H54 (cell line): ENCODE results near the gene RALGAPB.
"Not testable (repeated sequence)": the region's sequence is repeated elsewhere in the genome, so short reads cannot be mapped to it uniquely, and the experiment has no call there.

ENCODE experiments used
- DNase-seq: peaks from one replicate; pipeline ENCODE4 v3.0.0; 2011; ENCODE audit warnings: low spot score, mixed read lengths; ENCODE audit not compliant: insufficient read length
- FAIRE-seq: peaks from 3 replicates; lab custom pipeline; 2011; peaks lifted over from hg19 to GRCh38; lab: Jason Lieb, UNC
- POLR2A ChIP-seq: IDR thresholded peaks from 2 replicates; pipeline ENCODE4 v1.6.1; 2011; ENCODE audit warnings: low read depth, mild to moderate bottlenecking, low read length

The RALGAPB gene

GRCh38 chr20:38581830-38582358 lies 109.3 kb downstream of the RALGAPB start:
- no peak for TF ChIP-seq POLR2A
- DNase-seq (no peak), FAIRE-seq (no peak)

DNA sequence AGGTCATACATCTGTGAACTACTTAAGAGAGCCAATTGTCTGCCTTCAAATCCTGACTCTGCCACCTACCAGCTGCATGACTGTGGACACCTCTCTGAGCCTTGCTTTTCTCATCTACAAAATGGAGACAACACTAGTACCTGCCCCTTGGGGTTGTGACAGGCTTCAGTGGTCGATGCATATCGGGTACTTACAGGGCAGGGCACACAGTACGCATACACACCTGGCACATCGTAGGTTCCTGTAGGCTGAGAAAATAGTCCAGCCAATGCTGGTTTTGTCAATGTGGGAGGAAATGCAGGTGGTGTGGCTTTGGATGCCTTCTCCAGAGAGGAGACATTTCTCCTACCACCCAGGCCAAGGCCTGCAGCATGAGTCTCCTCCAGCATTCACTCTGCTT lies 110.7 kb downstream of the RALGAPB start:
- TF ChIP-seq POLR2A = no peak
- no peak for FAIRE-seq
- no peak for DNase-seq

- no peak for DNase-seq
- no peak for TF ChIP-seq POLR2A
- FAIRE-seq = no peak
Measured at GRCh38 chr20:38584099-38584763, 111.6 kb downstream of the RALGAPB start.

GRCh38 chr20:38585404-38586180 lies 112.9 kb downstream of the RALGAPB start:
- DNase-seq (no peak), FAIRE-seq (no peak)
- TF ChIP-seq POLR2A = no peak

GRCh38 chr20:38586181-38586525 lies 113.5 kb downstream of the RALGAPB start:
- DNase-seq (no peak), FAIRE-seq (no peak)

GRCh38 chr20:38588303-38588702 lies 115.7 kb downstream of the RALGAPB start:
- DNase-seq = no peak
- no peak for FAIRE-seq
- TF ChIP-seq POLR2A = no peak

More at GRCh38 chr20:38586181-38586525, 113.5 kb downstream of the RALGAPB start:
- no peak for TF ChIP-seq POLR2A

GRCh38 chr20:38589351-38589750 lies 116.7 kb downstream of the RALGAPB start:
- FAIRE-seq (no peak), DNase-seq (no peak)
- TF ChIP-seq POLR2A = no peak

DNA sequence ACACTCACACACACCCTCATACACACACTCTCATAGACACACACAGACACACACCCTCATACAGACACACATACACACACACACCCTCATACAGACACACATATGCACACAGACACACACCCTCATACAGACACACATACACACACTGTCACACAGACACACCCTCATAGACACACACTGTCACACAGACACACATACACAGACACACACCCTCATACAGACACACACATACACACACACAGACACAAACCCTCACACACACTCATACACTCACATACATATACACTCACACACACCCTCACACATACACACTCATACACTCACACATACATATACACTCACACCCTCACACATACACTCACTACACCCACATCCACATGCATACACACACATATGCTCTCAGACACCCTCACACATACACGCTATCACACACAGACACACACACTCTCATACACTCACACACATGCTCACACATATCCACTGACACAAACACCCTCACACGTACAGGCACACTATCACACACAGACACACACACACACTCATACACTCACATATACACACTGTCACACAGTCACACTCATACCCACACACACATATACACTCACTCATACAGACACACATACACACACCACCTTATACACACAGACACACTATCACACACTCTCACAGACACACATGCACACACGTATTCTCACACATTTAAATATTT lies 117.5 kb downstream of the RALGAPB start:
- TF ChIP-seq POLR2A = no peak
- FAIRE-seq (no peak), DNase-seq (no peak)

DNA sequence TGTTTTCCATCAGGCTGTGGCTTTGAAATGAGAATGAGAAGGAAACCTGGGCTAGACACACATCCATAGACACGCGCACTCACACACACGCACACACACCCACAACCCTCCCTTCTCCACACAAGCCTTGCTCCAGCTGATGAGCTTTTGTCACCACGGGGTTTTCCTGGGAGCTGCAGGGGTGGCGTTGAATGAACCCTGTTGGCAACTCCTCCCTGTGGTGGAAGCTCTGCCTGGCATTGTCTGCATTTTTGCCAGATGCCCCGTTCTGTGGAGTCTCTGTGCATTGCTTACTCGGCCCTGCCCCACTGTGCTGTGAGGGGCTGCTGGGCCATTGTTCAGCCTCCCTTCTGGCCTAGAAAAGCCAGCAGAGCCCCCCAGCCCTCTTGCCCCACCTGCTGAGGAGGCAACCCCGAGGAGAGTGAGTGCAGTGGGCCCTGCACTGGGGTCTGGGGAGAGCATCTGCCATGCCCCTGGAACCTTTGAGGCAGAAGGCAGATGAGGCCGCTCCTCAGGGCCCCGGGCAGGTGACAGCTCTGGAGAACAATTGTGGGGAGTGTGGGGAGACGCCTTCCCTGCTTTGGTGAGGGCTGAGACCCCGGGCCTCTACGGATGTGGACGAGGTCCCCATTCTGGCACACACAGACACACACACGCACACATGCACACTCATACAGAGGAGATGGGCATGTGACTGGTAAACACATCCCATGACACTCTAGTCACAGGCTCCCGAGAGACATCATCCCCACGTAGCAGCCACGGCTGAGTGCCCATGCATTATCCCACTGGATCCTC lies 118.2 kb downstream of the RALGAPB start:
- DNase-seq = no peak
- TF ChIP-seq POLR2A = no peak
- FAIRE-seq = no peak

- FAIRE-seq = no peak
Measured at GRCh38 chr20:38591474-38592410, 119.1 kb downstream of the RALGAPB start.

GRCh38 chr20:38592411-38592790 lies 119.8 kb downstream of the RALGAPB start:
- DNase-seq = not testable (repeated sequence)

More at GRCh38 chr20:38591474-38592410, 119.1 kb downstream of the RALGAPB start:
- TF ChIP-seq POLR2A = no peak
- no peak for DNase-seq

GRCh38 chr20:38594281-38594680 lies 121.6 kb downstream of the RALGAPB start:
- not testable (repeated sequence) for FAIRE-seq, DNase-seq

More at GRCh38 chr20:38592411-38592790, 119.8 kb downstream of the RALGAPB start:
- FAIRE-seq = not testable (repeated sequence)

DNA sequence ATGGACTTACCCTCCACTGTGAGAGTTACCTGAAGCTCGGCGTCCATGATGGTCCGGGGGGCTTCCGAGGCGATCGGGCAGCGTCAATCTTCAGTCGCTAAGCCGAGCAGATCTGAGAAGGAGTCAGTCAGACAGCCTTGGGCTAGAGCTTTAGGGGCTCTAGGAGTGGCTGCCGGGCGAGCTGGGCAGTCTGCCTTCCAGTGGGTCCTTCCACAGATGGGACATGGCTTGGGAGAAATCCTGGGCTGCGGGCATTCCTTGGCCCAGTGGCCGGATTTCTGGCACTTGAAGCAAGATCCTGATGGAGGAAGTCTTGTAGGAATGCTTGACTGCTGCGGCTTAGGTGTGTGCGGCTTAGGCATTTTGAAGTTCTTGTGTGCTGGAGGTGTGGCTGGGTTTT lies 123.2 kb downstream of the RALGAPB start:
- not testable (repeated sequence) for DNase-seq, FAIRE-seq
